ENCODE results near the gene ST6GALNAC5. TPM values are rescaled to one million over a fixed set of nuclear protein-coding genes. Genes with fewer than 3 reads are reported as not detected.

Gene ST6GALNAC5
- total and polyA plus RNA-seq, 2 donors (not counting 3 experiments of a cell fraction or from before 2014, with no cell fraction given), result not detected

DNA sequence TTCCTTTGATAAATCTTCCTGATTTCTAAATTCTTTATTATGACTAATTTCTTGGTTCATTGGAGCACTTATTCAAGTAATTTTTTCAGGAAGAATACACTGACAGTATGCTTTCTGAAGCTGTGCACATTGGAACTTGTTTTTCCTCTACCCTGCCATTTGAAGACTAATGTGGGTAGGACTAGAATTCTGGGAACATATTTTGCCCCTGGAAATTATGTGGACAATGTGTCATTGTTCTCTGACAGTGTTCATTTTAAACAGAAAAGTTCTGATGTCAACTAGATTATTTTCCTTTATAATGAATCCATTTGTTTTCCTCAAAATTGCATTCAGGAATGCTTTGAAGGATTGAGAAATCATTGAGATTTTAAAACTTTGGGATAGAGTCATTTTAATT, 34.8 kb upstream of the ST6GALNAC5 start:
- intact Hi-C loops (cut with micrococcal nuclease), result no loop called here
- no peaks in the 10 kb centered on the region for H3K36me3 ChIP-seq (ENCODE audit: control insufficient read depth in 2 of 2, extremely low read depth in 1 of 2, insufficient read depth in 2 of 2, low read length in 2 of 2)
- H4K20me1 ChIP-seq (replicated peaks; ENCODE audit: control insufficient read depth, extremely low read depth, insufficient read depth, low read length), result no peaks in the 10 kb centered on the region
- H3K27me3 ChIP-seq (ENCODE audit: control insufficient read depth in 2 of 2, insufficient read depth in 2 of 2, low read length in 2 of 2), result peaks cover 3 to 6% of the 10 kb centered on the region in 2 experiments
- no peak overlapping the region for H3K27ac ChIP-seq (ENCODE audit: insufficient read depth, low read depth, low read length)
- no peaks in the 10 kb centered on the region for H3K9me3 ChIP-seq (replicated peaks; ENCODE audit: control insufficient read depth, insufficient read depth, low read length)
- POLR2A ChIA-PET, result no interaction called here
- no peaks in the 10 kb centered on the region for H3K9me1 ChIP-seq (replicated peaks; ENCODE audit: control insufficient read depth, extremely low read depth, insufficient read depth, low read length)
- DNase-seq (ENCODE audit: low read depth, low spot score) (no peak), FAIRE-seq (no peak)
- no peak overlapping the region for H2AFZ ChIP-seq (ENCODE audit: low read depth, low read length)
- CTCF ChIA-PET, result no interaction called here
- dilution Hi-C loops (cut with MboI; ENCODE audit: extremely low pct_ligation_motif_present, low sequenced_read_pairs), result no loop called here
- no peak overlapping the region for H3K4me3 ChIP-seq (replicated peaks in 1 of 3; ENCODE audit: insufficient read depth in 1 of 3, low read depth in 1 of 3, low read length in 3 of 3)
- H3K4me1 ChIP-seq (ENCODE audit: control insufficient read depth, extremely low read depth, insufficient read depth, low read length), result no peaks in the 10 kb centered on the region
- no peak for TF ChIP-seq MYC (IDR thresholded peaks at IDR 0.05; ENCODE audit: low read depth, low read length)
- no peak for TF ChIP-seq FOS (IDR thresholded peaks at IDR 0.05; ENCODE audit: borderline replicate concordance, insufficient read depth, low read length)
- TF ChIP-seq JUN (IDR thresholded peaks at IDR 0.05; ENCODE audit: borderline replicate concordance, insufficient read depth, insufficient read length, low read depth), result no peak
- TF ChIP-seq, protein P1, sequence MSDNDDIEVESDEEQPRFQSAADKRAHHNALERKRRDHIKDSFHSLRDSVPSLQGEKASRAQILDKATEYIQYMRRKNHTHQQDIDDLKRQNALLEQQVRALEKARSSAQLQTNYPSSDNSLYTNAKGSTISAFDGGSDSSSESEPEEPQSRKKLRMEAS (IDR thresholded peaks at IDR 0.05; ENCODE audit: insufficient read depth, insufficient read length), result no peak
- no peak overlapping the region for H3K9ac ChIP-seq (replicated peaks; ENCODE audit: extremely low read depth, insufficient read depth, low read length)
- BruUV-seq (replicated peaks), result no TSS peak
- H3K79me2 ChIP-seq (ENCODE audit: control insufficient read depth, insufficient read depth, low read length), result no peaks in the 10 kb centered on the region
- H3K4me2 ChIP-seq (ENCODE audit: insufficient read depth, low read length), result no peak overlapping the region

DNA sequence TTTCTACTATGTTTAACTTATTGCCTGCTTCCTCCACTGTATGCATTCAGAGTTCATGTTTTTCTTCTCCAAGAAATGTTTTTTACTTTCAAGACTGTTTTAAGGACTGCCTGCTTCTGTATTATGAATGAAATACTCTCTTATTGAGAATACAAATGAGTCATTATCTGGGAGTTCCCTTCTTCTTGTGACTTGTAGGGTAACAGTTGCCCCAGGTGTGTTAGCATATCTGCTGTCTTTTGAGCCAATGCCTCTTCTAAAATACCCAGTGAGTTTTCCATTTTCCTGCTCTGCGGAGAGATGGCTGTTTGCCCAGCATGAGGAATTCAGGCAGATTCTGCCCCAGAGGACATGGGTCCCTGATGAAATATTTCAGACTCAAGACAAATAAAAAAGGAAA, 34.1 kb upstream of the ST6GALNAC5 start:
- Histone ChIP-seq H3K27me3 (ENCODE audit: control insufficient read depth in 2 of 2, insufficient read depth in 2 of 2, low read length in 2 of 2) (peaks cover 3 to 6% of the 10 kb centered on the region in 2 experiments), H3K9me3 (replicated peaks; ENCODE audit: control insufficient read depth, insufficient read depth, low read length) (no peaks in the 10 kb centered on the region), H3K79me2 (ENCODE audit: control insufficient read depth, insufficient read depth, low read length) (no peaks in the 10 kb centered on the region), H3K4me3 (replicated peaks in 1 of 3; ENCODE audit: insufficient read depth in 1 of 3, low read depth in 1 of 3, low read length in 3 of 3) (no peak overlapping the region), H3K27ac (ENCODE audit: insufficient read depth, low read depth, low read length) (no peak overlapping the region), H3K4me2 (ENCODE audit: insufficient read depth, low read length) (no peak overlapping the region), H3K4me1 (ENCODE audit: control insufficient read depth, extremely low read depth, insufficient read depth, low read length) (no peaks in the 10 kb centered on the region), H3K9me1 (replicated peaks; ENCODE audit: control insufficient read depth, extremely low read depth, insufficient read depth, low read length) (no peaks in the 10 kb centered on the region), H2AFZ (ENCODE audit: low read depth, low read length) (no peak overlapping the region), H4K20me1 (replicated peaks; ENCODE audit: control insufficient read depth, extremely low read depth, insufficient read depth, low read length) (no peaks in the 10 kb centered on the region), H3K9ac (replicated peaks; ENCODE audit: extremely low read depth, insufficient read depth, low read length) (no peak overlapping the region), H3K36me3 (ENCODE audit: control insufficient read depth in 2 of 2, extremely low read depth in 1 of 2, insufficient read depth in 2 of 2, low read length in 2 of 2) (no peaks in the 10 kb centered on the region)
- no TSS peak for BruUV-seq (replicated peaks)
- ChIA-PET POLR2A (no interaction called here), CTCF (no interaction called here)
- FAIRE-seq (no peak), DNase-seq (ENCODE audit: low read depth, low spot score) (no peak)
- TF ChIP-seq, protein P1 (IDR thresholded peaks at IDR 0.05; ENCODE audit: insufficient read depth, insufficient read length), result no peak
- TF ChIP-seq EZH2 (IDR thresholded peaks at IDR 0.05; ENCODE audit: borderline replicate concordance, low read depth, low read length, severe bottlenecking), result no peak
- TF ChIP-seq FOS (IDR thresholded peaks at IDR 0.05; ENCODE audit: borderline replicate concordance, insufficient read depth, low read length), result no peak
- TF ChIP-seq JUN (IDR thresholded peaks at IDR 0.05; ENCODE audit: borderline replicate concordance, insufficient read depth, insufficient read length, low read depth), result no peak
- TF ChIP-seq POLR2A (IDR thresholded peaks at IDR 0.05; ENCODE audit: low read depth, low read length), result no peak
- TF ChIP-seq, protein P2, sequence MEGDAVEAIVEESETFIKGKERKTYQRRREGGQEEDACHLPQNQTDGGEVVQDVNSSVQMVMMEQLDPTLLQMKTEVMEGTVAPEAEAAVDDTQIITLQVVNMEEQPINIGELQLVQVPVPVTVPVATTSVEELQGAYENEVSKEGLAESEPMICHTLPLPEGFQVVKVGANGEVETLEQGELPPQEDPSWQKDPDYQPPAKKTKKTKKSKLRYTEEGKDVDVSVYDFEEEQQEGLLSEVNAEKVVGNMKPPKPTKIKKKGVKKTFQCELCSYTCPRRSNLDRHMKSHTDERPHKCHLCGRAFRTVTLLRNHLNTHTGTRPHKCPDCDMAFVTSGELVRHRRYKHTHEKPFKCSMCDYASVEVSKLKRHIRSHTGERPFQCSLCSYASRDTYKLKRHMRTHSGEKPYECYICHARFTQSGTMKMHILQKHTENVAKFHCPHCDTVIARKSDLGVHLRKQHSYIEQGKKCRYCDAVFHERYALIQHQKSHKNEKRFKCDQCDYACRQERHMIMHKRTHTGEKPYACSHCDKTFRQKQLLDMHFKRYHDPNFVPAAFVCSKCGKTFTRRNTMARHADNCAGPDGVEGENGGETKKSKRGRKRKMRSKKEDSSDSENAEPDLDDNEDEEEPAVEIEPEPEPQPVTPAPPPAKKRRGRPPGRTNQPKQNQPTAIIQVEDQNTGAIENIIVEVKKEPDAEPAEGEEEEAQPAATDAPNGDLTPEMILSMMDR (IDR thresholded peaks at IDR 0.05; ENCODE audit: extremely low read depth in 1 of 2, insufficient read depth in 1 of 2, low read depth in 1 of 2, low read length in 2 of 2), result no peak
- TF ChIP-seq GATA2 (IDR thresholded peaks at IDR 0.05; ENCODE audit: insufficient read depth, insufficient read length, low read depth, low read length), result no peak
- TF ChIP-seq MYC (IDR thresholded peaks at IDR 0.05; ENCODE audit: low read depth, low read length), result no peak
- TF ChIP-seq POLR2AphosphoS5 (IDR thresholded peaks at IDR 0.05; ENCODE audit: insufficient read depth, low read depth, low read length), result no peak
- dilution Hi-C loops (cut with MboI; ENCODE audit: extremely low pct_ligation_motif_present, low sequenced_read_pairs) (no loop called here), intact Hi-C loops (cut with micrococcal nuclease) (no loop called here)

Data from endothelial cell of umbilical vein (primary cell).